ENCODE data around the gene MST1.
A peak's percentile ranks its signal among the peaks of the same experiment; 100 is the strongest.

MST1 gene

GRCh38 chr3:49689046-49689907 is at the start of gene MST1, which contains the start of gene RNF123:
Gene MST1 (minus strand): TSS chr3:49689474. CDS start chr3:49688691, 783 bp downstream.
Gene RNF123 (plus strand): TSS chr3:49689557. CDS start chr3:49691166, 1,609 bp downstream.
- DNase-seq (ENCODE audit: low spot score), result peak; percentile 94

- no peak for DNase-seq (ENCODE audit: low spot score)
Measured at GRCh38 chr3:49738067-49738713, 48.9 kb upstream of the MST1 start.

DNA sequence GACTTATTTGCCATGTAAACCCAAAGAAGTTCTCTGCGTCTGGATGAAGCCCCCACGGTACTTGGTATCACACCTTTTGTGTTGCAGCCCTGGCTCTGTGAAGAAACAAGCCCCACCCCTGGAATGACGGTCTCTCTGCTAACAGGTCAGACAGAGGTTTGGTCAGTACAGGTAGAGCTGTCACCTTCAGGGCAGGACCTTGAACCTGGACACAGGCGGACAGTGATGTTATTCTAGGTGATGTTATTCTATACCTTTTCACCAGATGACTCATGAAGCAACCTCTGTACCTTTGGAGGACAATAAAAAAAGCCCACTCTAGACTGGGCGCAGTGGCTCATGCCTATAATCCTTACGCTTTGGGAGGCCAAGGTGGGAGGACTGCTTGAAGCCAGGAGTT is 45.5 kb upstream of the MST1 start:
- DNase-seq (ENCODE audit: low spot score), result no peak

DNA sequence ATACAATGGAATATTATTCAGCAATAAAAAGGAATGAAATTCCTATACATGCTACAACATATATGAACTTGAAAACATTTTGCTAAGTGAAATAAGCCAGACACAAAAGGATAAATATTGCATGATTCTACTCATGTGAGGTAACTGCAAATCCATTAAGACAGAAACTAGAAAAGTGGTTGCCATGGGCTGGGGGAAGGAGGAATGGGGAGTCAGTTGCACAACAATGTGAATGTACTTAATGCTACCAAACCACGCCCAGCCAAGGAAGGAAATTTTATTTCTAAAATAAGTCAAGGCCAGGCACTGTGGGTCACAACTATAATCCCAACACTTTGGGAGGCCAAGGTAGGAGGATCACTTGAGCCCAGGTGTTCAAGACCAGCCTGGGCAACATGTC is 44.3 kb upstream of the MST1 start:
- no peak for DNase-seq (ENCODE audit: low spot score)

DNA sequence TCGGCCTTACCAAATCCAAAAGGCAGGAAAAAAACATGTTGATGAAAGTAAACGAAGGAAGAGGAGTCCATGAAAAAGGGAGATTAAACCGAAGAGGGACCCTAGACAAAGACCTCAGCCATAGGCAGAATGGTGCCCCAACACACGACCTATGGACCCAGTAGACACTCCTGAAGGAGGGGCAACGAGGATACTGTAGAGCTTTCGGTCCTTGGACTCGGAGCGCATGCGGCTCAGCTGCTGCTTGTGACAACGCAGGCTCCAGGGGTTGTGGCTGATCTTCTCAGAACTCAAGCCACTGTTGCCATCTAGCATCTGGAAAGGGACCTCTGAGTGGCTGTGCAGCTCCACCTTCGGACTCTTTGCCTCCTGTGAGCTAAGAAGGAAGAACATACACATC is 43.3 kb upstream of the MST1 start:
- no peak for DNase-seq (ENCODE audit: low spot score)

DNA sequence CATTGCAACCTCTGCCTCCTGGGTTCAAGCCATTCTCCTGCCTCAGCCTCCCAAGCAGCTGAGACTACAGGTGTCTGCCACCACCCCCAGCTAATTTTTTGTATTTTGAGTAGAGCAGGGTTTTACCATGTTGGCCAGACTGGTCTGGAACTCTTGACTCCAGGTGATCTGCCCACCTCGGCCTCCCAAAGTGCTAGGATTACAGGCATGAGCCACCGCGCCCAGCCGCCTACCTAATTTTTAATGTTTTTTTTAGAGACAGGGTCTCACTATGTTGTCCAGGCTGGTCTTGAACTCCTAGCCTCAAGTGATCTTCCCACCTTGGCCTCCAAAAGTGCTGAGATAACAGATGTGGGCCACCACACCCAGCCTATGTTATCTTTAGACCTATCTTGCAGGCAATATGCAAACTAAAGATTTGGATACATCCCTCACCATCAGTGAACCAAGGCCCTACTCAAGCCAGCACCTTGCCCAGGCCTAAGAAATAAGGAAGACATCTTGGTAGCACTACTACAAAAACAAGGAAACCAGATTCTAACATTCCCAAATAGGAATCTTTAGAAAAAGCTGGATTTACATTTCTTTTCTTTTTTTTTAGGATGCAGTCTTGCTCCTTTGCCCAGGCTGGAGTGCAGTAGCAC is 40.8 kb upstream of the MST1 start:
- no peak for DNase-seq (ENCODE audit: low spot score)

GRCh38 chr3:49727924-49728361 is 38.7 kb upstream of the MST1 start:
- no peak for DNase-seq (ENCODE audit: low spot score)

DNA sequence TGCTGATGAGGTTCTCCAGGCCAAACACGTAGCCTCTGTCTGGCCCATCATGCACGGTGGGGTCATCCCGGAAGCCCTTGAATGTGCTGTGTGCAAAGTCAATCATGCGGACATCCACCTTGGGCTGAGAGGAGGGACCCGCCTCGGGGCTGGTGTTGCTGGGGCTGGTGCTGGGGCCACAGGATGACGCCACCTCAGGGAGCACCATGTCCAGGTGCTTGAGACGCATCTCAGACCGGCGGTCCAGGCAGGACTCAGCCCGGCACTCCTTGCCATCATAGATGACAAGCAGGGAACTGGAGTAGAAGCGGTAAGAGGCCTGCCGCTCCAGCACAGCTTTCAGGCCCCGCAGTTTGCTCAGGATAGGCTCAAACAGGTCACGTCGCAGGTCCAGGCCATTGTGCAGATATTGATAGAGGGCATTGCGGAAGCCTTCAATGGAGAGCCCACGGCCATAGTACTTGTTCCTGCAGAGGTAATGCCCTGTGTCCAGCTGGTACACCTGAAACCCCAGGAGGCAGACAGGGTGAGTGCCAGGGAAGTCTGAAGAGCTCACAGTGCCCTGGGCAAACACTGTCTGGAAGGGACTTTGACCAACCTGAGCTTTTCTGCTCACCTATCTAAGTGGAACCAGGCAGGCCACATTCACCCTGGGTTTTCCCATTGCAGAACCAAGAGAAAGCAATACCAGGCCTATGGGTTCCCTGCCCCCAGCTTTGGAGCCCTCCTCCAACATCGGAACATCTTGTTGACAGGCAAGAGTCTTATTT is 38.1 kb upstream of the MST1 start:
- no peak for DNase-seq (ENCODE audit: low spot score)

- no peak for DNase-seq (ENCODE audit: low spot score)
Measured at GRCh38 chr3:49725906-49726681, 36.8 kb upstream of the MST1 start.

DNA sequence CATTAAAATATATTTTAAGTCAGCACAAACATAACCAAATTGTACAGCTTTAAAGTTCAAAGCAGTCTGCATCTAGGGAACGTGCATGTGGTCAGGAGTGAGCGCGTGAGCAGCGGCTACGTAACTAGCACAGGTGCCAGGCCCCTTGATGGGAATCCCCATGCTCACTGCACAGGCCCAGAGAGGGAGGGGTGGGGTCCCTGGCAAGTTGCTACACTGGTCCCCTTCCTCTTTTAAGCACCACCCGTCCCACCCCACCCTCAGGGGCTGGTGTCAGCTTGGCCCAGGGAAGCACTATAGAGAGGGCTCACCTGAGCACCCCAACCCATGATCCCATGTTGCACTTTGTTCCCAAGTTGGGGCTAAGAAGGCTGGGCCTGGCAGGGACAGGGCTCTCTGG is 35.3 kb upstream of the MST1 start:
- no peak for DNase-seq (ENCODE audit: low spot score)

GRCh38 chr3:49723628-49724551 is 34.6 kb upstream of the MST1 start, which contains the start of gene GMPPB:
Gene GMPPB (minus strand): TSS chr3:49723951. CDS start chr3:49723726, 225 bp downstream.
- DNase-seq (ENCODE audit: low spot score), result peak; percentile 100

DNA sequence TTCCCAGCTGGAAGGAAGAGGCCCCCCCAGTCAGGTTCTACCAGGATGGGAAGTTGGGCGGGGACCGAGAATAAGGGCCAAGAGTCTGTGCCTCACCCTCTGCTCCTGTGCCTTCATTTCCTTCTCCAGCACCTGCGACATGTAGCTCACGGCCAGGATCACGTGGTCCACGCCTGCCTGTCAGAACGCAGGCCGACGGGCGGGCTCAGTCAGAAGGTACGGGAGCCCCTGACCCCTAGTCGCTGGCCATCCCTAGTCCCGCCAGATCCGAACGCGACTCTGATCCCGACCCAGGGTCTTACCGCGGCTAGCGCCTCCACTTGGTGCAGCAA is 34.0 kb upstream of the MST1 start:
- peak; percentile 64 for DNase-seq (ENCODE audit: low spot score)

DNA sequence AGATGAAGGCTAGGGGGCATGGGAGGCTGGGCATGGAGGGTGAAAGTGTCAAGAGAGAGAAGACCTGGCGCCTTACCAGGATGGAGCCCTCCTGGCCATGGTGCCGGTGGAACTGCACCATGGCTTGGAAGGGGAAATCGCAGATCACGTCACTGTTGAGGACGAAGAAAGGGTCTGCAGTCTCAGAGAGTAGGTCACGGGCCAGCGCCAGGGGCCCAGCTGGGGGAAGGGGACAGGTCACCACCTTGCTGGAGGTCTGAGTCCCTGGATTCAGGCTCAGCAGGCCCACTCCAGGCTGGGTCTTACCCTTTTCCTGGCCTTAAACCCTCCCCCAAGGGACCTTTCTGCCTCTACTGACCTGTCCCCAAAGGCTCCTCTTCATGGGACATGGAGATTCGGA is 33.6 kb upstream of the MST1 start:
- DNase-seq (ENCODE audit: low spot score), result no peak

- DNase-seq (ENCODE audit: low spot score), result no peak
Measured at GRCh38 chr3:49721896-49722781, 32.9 kb upstream of the MST1 start.

- no peak for DNase-seq (ENCODE audit: low spot score)
Measured at GRCh38 chr3:49721596-49721895, 32.3 kb upstream of the MST1 start.

- no peak for DNase-seq (ENCODE audit: low spot score)
Measured at GRCh38 chr3:49720855-49721595, 31.8 kb upstream of the MST1 start.

DNA sequence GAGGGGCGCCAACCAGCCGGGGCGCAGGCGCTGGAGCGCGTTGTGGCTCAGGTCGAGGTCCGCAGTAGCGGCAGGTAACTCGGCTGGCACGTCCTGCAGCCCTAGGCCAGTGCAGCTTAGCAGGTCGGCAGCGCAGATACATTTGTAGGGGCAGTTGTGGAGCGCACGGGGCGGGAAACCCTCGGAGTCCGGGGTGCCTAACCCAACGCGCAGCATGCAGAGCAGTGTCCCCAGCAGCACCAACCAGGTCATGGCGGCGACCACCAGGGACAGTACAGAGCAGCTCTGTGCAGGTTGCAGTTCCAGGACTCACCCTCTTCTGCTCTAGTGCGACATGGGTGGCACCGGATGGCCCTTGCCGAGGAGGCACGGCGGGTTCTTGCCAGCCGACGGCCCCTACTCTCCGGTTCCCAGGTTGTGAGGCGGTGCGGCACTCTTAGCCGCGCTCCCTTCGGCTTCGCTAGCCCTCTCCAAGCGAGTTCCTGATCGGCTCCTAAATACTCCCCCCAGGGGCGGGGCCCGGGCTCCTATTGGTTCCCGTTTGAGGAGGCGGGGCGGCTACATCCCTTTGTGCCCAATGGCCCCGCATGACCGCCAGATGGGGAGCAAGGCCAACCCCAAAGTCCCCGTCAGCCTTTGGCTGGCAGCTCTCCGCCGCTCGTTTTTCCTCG is 30.1 kb upstream of the MST1 start, which contains the start of gene AMIGO3:
TSS of gene AMIGO3 (minus strand) at position 471 of the 671 bp plus-strand sequence. CDS start at position 252, 219 bp downstream.
- peak; percentile 100 for DNase-seq (ENCODE audit: low spot score)

DNA sequence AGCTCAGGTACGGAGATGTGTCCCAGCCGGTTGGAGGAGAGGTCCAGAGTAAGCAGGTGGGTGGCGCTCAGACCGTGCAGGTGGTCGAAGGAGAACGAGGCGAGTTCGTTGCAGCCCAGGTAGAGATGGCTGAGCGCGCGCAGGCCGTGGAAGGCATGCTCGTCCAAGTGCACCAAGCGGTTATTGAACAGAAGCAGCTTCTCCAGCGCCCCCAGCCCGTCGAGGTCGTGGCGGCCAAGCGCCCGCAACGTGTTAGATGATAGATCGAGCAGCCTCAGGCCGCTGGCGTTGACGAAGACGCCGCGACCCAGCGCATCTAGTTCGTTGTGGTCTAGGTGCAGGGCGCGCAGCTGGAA is 29.6 kb upstream of the MST1 start:
- no peak for DNase-seq (ENCODE audit: low spot score)

All from hepatic stellate cell (primary cell).